Activated T-helper 1 cell treated with anti-CD3 and anti-CD28 coated beads, Interleukin-12 subunit alpha, Interleukin-12 subunit beta, Interleukin-2, Interleukin-4 antibody, amounts not matched to agents 30 ng/mL and 10 ng/mL and 1 ng/mL, durations not matched to agents 14 hours and 24 hours and 36 hours (primary cell): ENCODE results near the gene TNS1. TPM values are rescaled to one million over a fixed set of nuclear protein-coding genes. Genes with fewer than 3 reads are reported as not detected.

ENCODE experiments used
- DNase-seq: peaks from one replicate; pipeline ENCODE4 v3.0.0; 2021; ENCODE audit warnings: low spot score
- H3K27ac Mint-ChIP-seq: one replicate; pipeline ENCODE4 v1.8.0; 2021; ENCODE audit warnings: mild to moderate bottlenecking, mixed read lengths
- H3K27me3 Mint-ChIP-seq: one replicate; pipeline ENCODE4 v1.8.0; 2022; ENCODE audit warnings: mild to moderate bottlenecking, moderate library complexity, mixed read lengths; ENCODE audit not compliant: insufficient read depth
- H3K36me3 Mint-ChIP-seq: one replicate; pipeline ENCODE4 v1.8.0; 2021; ENCODE audit warnings: low read depth, mixed read lengths
- H3K4me1 Mint-ChIP-seq: one replicate; pipeline ENCODE4 v1.8.0; 2021; ENCODE audit warnings: low read depth, mixed read lengths
- H3K4me3 Mint-ChIP-seq: one replicate; pipeline ENCODE4 v1.8.0; 2021; ENCODE audit warnings: mild to moderate bottlenecking, moderate library complexity, mixed read lengths
- H3K9me3 Mint-ChIP-seq: one replicate; pipeline ENCODE4 v1.8.0; 2021; ENCODE audit warnings: mixed read lengths
- intact Hi-C: fragments of 100-400 bp; cut with micrococcal nuclease; formaldehyde crosslinking; loops from one replicate; pipeline ENCODE4 v1.15.1; 2024
- total RNA-seq: library from RNA; stranded (reverse); gene quantifications from 2 replicates; pipeline ENCODE4 v1.2.3, GENCODE V29; 2022

The TNS1 gene
- total RNA-seq, 1 donor from 2014 or later, result 0.41 TPM

DNA sequence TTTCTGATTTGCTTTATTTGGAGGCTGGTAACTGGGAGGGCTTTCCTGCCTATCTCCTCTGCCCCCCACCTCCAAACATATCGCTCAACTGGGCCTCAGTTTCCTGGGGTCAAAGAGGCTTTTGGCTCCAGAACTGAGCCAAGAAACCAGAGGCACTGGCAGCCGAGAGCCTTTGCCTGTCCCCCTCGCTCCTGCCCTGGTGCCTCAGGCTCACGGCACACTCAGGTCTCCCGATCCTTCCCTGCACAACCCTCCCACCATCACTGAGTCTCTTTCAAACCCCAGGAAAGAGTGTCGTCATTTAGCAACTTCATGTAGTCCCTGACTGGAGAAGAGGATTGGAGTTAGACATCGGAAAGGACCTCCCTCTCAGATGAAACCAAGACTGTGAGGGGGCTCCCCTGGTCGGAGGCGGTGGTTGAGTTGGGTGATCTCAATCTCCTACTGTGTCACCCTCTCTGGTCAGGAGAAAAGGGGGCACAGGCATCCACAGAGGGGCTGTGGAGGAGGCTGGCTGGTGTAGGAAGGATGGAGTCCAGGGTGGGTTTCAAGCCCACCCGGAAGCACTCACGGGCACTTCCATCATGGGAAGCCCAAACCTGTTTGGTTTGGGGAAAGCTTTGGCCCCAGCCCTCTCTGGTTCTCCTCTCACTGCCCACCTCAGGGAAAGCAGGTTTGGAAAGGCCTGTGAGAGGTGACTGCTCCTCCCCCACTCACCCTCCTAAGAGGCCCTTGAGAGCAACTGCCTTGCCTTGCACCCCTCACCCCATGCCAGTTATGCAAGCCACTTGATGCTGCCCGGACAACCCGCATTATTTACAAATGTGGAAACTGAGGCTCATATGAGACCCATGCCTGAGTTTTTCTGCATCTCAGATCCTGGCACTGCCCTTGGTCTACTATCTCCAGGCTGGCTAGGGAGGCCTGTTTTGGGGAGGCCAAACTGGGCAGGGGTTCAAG lies 62.3 kb downstream of the TNS1 start:
- no peak overlapping the region for H3K4me3 Mint-ChIP-seq
- intact Hi-C loops, result no loop called here
- H3K27ac Mint-ChIP-seq, result no peak overlapping the region
- H3K4me1 Mint-ChIP-seq, result no peaks in the 10 kb centered on the region
- H3K27me3 Mint-ChIP-seq, result peaks cover 2% of the 10 kb centered on the region
- no peaks in the 10 kb centered on the region for H3K9me3 Mint-ChIP-seq
- H3K36me3 Mint-ChIP-seq, result no peaks in the 10 kb centered on the region
- DNase-seq, result no peak

DNA sequence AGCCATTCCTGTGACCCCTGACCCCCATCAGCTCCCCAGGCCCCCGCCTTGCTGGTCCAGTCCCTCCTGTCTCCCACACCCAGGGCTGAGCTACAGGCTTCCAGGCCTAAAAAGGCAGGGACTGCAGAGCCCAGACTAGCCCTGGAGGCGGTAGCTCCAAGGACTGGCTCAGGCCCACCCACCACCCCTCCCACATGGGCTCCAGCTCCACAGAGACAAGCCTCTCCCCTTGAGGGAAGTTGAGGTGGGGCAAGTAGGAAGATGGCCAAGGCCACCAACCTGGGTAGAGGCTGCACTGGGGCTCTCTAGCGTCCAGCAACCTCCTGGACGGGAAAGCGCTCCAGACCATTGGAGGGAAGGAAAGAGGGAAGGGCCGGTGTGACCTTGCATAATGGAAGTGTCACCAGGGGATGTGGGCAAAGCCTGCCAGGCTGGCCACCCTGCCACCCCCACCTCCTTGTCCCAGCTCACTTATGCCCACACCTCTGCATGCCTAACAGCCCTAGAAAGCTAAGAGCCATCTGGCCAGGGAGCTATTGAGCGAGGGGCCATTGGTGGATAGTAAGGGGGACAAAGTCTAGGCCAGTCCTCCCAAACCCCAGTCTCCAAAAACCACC lies 63.1 kb downstream of the TNS1 start:
- no peaks in the 10 kb centered on the region for H3K9me3 Mint-ChIP-seq
- no peak overlapping the region for H3K27ac Mint-ChIP-seq
- H3K4me1 Mint-ChIP-seq, result no peaks in the 10 kb centered on the region

DNA sequence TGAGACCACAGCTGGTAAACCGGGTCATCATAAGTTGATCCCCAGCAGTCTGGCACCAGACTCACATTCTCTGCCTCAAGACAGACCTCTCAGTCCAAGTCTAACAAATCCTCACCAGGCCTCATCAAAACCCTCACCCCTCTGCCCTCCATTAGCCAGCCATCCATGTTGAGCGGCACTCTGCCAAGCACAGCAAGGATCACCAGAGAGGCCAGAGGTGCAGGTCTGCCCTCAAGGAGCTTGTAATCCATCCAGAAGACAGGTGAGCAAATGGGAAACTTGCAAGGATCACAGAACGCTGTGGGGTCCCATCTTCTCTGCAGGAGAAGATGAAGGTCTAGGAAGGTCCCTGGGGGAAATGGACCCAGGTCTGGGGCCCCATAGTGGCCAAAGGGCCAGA lies 63.6 kb downstream of the TNS1 start:
- no peak overlapping the region for H3K27ac Mint-ChIP-seq
- intact Hi-C loops, result no loop called here
- no peaks in the 10 kb centered on the region for H3K9me3 Mint-ChIP-seq
- H3K27me3 Mint-ChIP-seq, result peaks cover 2% of the 10 kb centered on the region
- no peak overlapping the region for H3K4me3 Mint-ChIP-seq
- no peaks in the 10 kb centered on the region for H3K36me3 Mint-ChIP-seq
- DNase-seq, result no peak
- H3K4me1 Mint-ChIP-seq, result no peaks in the 10 kb centered on the region

More for the DNA sequence above, 63.1 kb downstream of the TNS1 start:
- Mint-ChIP-seq H3K4me3 (no peak overlapping the region), H3K27me3 (peaks cover 2% of the 10 kb centered on the region), H3K36me3 (no peaks in the 10 kb centered on the region)
- intact Hi-C loops, result no loop called here
- no peak for DNase-seq

DNA sequence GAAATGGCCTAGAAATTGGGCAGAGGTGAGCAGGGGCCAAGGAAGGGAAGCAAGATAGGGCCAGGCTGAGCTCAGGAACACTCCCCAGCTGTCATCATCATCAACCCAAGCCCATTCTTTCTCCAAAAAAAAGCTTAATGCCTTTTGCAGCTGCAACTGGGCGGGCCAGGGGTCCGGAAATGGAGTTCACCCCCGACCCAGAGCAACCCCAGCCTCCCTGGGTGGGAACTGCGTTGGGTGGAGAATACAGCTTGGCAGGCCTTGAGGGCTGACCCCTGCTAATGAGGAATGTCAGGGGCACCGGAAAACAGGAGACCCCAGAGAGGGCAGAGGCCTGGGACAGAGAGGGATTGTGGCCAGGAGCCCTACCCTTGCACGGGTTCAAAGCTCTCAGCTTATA lies 64.8 kb downstream of the TNS1 start:
- Mint-ChIP-seq H3K36me3 (no peaks in the 10 kb centered on the region), H3K4me1 (no peaks in the 10 kb centered on the region), H3K9me3 (no peaks in the 10 kb centered on the region), H3K4me3 (no peak overlapping the region), H3K27me3 (peaks cover 2% of the 10 kb centered on the region), H3K27ac (no peak overlapping the region)
- intact Hi-C loops, result no loop called here
- DNase-seq, result no peak

DNA sequence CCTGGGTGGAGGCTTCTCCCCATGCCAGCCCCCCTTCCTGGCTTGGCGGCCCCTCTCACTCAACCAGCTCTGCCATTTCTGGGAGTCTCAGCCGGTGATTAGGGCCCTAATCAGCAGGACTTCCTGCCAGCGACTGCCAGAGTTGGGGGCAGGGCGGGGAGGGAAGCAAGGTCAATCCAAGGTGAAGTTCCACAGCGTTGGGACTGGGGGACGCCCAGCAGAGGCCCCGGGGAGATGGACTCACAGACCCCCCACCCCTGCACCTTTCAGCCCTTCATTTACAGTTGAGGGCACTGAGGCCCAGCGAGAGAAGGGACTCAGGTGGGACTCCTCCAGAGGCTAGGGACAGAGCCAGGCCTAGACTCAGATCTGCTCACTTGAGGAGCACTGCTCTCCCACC lies 65.3 kb downstream of the TNS1 start:
- no peak overlapping the region for H3K4me3 Mint-ChIP-seq
- no peaks in the 10 kb centered on the region for H3K9me3 Mint-ChIP-seq
- no peak overlapping the region for H3K27ac Mint-ChIP-seq
- DNase-seq, result no peak
- H3K36me3 Mint-ChIP-seq, result no peaks in the 10 kb centered on the region
- intact Hi-C loops, result no loop called here
- peaks cover 2% of the 10 kb centered on the region for H3K27me3 Mint-ChIP-seq
- no peaks in the 10 kb centered on the region for H3K4me1 Mint-ChIP-seq

DNA sequence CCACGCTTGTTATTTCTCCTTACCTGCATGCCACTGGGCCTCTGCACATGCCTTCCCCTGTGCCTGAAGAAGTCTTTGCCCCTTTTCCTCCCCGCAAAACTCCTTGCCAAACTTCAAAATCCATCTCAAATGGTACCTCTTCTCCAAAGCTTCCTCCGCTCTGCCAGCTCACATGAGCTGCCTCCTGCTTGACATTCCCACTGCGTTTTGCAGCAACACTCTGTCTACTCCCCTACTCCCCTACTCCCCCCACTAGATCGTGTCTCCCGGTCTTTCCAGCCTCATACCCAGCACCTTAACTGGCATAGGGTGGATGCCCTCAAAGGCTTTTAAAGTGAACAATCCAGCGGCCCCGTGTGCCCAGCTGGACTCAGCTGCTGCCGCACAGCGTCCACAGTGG lies 65.8 kb downstream of the TNS1 start:
- no peaks in the 10 kb centered on the region for H3K4me1 Mint-ChIP-seq
- H3K27ac Mint-ChIP-seq, result no peak overlapping the region
- intact Hi-C loops, result no loop called here
- H3K36me3 Mint-ChIP-seq, result no peaks in the 10 kb centered on the region
- DNase-seq, result no peak
- H3K27me3 Mint-ChIP-seq, result peaks cover 2% of the 10 kb centered on the region
- no peaks in the 10 kb centered on the region for H3K9me3 Mint-ChIP-seq
- no peak overlapping the region for H3K4me3 Mint-ChIP-seq

DNA sequence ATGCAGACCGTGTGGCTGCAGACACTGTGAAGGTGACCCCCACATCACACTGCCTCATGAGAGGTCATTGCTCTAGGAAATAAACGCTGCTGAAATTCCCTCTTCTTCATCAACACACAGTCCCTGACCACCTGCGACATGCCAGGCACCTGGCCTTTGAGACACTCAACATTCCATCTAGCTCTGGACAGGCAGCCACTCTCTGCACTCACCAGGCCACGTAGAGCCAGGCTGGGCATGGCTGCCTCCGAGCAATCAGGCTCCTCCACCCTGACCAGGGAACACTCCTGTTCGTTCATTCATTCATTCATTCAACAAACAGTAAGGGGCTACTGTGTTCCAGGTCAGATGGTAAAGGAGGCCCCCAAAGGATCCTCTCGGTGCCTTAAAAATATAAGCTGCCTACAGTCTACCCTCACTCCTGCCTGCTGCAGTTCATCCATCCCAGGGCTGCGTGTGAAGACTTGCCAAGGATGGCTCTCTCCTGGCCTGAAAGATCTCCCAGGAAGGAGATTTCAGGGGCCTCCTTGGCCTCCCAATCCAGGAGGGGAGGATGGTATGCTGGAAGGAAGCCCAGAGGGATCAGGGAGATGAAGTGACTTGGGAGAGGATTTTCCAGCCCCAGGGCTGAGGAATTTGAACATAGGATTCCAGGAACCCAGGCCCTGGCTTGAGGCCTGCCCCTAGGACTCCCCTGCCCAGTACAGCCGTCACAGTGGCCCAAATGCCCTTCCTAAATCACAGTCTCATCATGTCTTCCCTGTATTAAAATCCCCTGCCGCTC lies 66.7 kb downstream of the TNS1 start:
- H3K27me3 Mint-ChIP-seq, result peaks cover 2% of the 10 kb centered on the region
- no peaks in the 10 kb centered on the region for H3K36me3 Mint-ChIP-seq
- no peak overlapping the region for H3K4me3 Mint-ChIP-seq
- intact Hi-C loops, result no loop called here
- peaks cover 4% of the 10 kb centered on the region for H3K4me1 Mint-ChIP-seq
- no peak overlapping the region for H3K27ac Mint-ChIP-seq
- no peak for DNase-seq
- no peaks in the 10 kb centered on the region for H3K9me3 Mint-ChIP-seq

DNA sequence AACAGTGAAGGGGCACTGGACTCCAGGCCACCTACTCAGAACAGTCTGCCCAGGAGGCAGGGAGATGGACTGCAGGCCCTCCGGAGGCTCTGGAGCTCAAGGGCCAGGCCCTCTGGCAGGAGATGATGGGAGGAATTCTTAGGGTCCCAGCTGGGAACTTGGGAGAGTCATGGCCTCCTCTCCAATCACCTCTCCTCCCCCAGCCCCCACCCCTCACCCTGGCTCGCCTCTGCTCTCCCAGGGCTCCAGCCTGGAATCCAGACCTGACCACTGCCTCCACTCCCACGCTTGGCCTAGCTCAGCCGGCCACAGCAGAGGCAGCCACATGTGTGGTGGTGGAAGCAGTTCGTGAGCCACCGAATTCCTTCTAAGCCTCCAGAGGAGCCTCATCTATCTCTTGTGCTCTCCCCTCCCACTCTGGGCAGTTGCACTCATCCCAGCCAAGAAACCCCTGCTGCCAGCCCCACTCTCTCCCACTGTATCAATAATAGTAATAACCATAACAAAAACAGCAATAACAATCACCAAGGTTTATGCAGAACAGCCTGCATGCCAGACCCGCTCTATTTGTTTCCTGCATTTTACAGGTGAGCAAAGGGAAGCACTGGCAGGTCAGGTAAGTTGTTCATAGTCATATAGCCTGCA lies 67.4 kb downstream of the TNS1 start:
- no peak overlapping the region for H3K4me3 Mint-ChIP-seq
- H3K4me1 Mint-ChIP-seq, result peaks cover 11% of the 10 kb centered on the region
- intact Hi-C loops, result no loop called here
- DNase-seq, result no peak
- H3K27ac Mint-ChIP-seq, result no peak overlapping the region
- H3K9me3 Mint-ChIP-seq, result no peaks in the 10 kb centered on the region
- H3K36me3 Mint-ChIP-seq, result no peaks in the 10 kb centered on the region
- no peaks in the 10 kb centered on the region for H3K27me3 Mint-ChIP-seq

DNA sequence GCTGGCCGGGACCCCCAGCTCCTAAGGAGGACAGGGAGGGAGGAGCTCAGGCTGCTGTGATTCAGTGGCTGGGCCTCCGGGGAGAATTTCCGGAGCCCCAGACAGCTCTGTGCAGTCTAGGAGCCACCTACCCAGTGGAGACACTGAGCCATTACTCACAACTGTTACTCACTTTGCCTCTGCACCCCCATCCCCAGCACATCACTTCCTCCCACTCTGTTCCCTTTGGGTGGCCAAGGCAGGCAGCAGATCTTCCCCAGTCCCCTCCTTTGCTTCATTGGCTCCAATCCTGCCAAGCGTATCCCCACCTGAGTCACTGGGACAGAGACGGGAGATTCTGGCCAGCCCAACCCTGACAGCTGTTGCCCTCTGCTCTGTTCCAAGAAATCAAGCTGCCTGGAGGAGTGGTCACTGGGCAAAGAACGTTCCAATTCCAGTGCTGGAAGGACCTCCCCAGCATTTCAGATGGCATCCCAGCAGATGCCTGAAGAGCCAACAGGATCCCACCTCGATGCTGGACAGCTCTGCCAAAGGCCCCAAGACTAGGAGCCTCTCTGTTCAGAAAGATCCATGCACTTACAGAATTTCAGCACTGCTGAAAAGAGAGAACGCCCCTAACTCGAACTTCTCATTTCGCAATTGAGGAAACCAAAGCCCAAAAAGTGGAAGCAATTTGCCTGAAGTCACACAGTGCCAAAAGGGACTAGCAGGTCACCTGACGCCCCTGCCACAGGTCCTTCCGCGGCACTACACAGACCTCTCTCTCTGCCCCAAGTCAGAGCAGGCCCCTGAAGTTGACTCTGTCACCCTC lies 68.3 kb downstream of the TNS1 start:
- no peak overlapping the region for H3K4me3 Mint-ChIP-seq
- no peaks in the 10 kb centered on the region for H3K9me3 Mint-ChIP-seq
- no peaks in the 10 kb centered on the region for H3K27me3 Mint-ChIP-seq
- intact Hi-C loops, result no loop called here
- peaks cover 16% of the 10 kb centered on the region for H3K4me1 Mint-ChIP-seq
- no peak overlapping the region for H3K27ac Mint-ChIP-seq
- no peak for DNase-seq
- H3K36me3 Mint-ChIP-seq, result no peaks in the 10 kb centered on the region

DNA sequence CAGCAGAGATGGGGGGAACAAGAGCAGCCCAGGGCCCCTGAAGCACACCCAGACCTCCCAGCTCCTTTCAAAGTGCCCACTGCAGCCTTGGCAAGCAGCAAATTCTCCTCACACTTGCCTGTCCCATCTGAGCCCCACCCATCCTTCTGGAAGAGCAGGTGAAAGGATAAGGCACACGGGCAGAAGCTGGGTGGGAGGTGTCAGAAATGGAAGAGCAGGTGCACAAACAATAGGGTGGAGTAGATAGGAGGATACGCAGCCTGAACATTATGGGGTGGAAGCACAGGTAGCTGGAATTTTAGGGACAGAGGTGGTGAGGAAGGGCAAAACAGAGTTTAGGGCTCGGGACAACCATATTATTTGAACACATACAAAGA lies 69.2 kb downstream of the TNS1 start:
- no peak overlapping the region for H3K27ac Mint-ChIP-seq
- no peak overlapping the region for H3K4me3 Mint-ChIP-seq
- H3K9me3 Mint-ChIP-seq, result no peaks in the 10 kb centered on the region
- intact Hi-C loops, result no loop called here
- DNase-seq, result no peak
- H3K4me1 Mint-ChIP-seq, result peaks cover 16% of the 10 kb centered on the region
- no peaks in the 10 kb centered on the region for H3K36me3 Mint-ChIP-seq
- no peaks in the 10 kb centered on the region for H3K27me3 Mint-ChIP-seq

DNA sequence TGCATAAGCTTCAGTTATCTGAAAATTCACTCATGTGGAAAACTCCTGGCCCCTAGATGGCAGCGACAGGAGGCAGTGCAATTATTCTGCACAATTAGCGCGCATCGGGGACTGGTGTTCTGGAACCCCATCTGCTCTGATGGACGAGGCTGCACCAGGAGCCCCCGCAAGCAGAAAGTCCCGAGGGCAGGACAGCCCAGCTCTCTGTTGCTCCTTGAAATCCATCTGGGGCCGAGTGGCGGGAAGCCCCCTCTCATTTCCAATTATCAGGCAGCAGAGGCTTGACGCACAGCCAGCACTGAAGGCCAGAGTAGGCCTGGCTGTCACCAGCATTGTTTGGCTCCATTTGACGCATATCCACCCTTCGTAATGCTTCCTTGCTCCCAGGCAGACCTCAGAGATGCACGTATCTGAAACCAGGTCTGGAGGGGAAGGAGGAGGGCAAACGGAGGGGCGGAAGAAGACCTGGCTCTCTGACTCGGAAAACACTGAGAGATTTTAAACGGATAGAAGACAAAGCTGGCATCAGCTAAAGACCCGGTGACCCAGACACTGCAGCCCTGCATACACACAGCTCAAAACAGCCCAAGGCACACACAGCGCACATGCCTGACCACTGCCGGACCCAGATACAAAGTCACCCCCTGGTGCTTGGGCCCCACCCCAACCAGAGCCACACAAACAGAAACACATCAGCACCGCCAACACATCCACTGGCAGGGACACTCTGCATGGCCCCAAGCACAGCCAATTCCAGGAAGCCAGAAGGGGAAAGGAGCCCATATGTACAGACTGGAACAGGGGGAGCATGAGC lies 69.8 kb downstream of the TNS1 start:
- H3K4me3 Mint-ChIP-seq, result no peak overlapping the region
- no peaks in the 10 kb centered on the region for H3K36me3 Mint-ChIP-seq
- no peak overlapping the region for H3K27ac Mint-ChIP-seq
- H3K9me3 Mint-ChIP-seq, result no peaks in the 10 kb centered on the region
- H3K27me3 Mint-ChIP-seq, result no peaks in the 10 kb centered on the region
- H3K4me1 Mint-ChIP-seq, result peaks cover 16% of the 10 kb centered on the region
- intact Hi-C loops, result no loop called here
- DNase-seq, result no peak
